Heart right ventricle (tissue), 16 donors: ENCODE measurements around the gene C6orf89. TPM values are rescaled to one million over a fixed set of nuclear protein-coding genes. Genes with fewer than 3 reads are reported as not detected.

Experiments
- ATAC-seq, 8 donors: fragments of 200-7000 bp; cut with Tn5 transposase; one replicate each; pipeline ENCODE4 v1.9.1; 2020; ENCODE audit warnings: mild to moderate bottlenecking in 8 of 8, moderate library complexity in 8 of 8, moderate number of reproducible peaks in 1 of 8
- DNase-seq, 2 donors: peaks; one replicate each; pipeline ENCODE4 v3.0.0-alpha.2; 2020
- H3K27ac ChIP-seq, 10 donors: fragments of 200-600 bp; sonication (generic) in 2 of 10; one replicate each; pipeline versions ENCODE4 v1.5.0 to v1.8.0; 2020 to 2022; ENCODE audit warnings: mild to moderate bottlenecking in 3 of 10
- H3K27me3 ChIP-seq, 7 donors: fragments of 200-600 bp; one replicate each; pipeline ENCODE4 v1.8.0; 2021 to 2022; ENCODE audit warnings: mild to moderate bottlenecking in 2 of 7
- H3K36me3 ChIP-seq, 9 donors: fragments of 200-600 bp; sonication (generic) in 1 of 9; one replicate each; pipeline versions ENCODE4 v1.5.0 to v1.8.0; 2020 to 2022; ENCODE audit warnings: mild to moderate bottlenecking in 2 of 9
- H3K4me1 ChIP-seq, 9 donors: fragments of 200-600 bp; sonication (generic) in 1 of 9; one replicate each; pipeline versions ENCODE4 v1.5.0 to v1.8.0; 2020 to 2022; ENCODE audit warnings: mild to moderate bottlenecking in 4 of 9
- H3K4me3 ChIP-seq, 10 donors: fragments of 200-600 bp; sonication (generic) in 2 of 10; one replicate each; pipeline versions ENCODE4 v1.5.0 to v1.8.0; 2020 to 2022; ENCODE audit warnings: mild to moderate bottlenecking in 7 of 10, moderate library complexity in 2 of 10
- H3K9me3 ChIP-seq, 11 donors: fragments of 200-600 bp in 10 of 11; sonication (generic) in 2 of 11; one replicate each; pipeline versions ENCODE4 v1.5.0 to v1.8.0; 2013 to 2022; ENCODE audit warnings: mild to moderate bottlenecking in 2 of 11, control low read depth in 1 of 11, moderate library complexity in 1 of 11
- CTCF ChIP-seq, 9 donors: fragments of 200-600 bp; sonication (generic) in 2 of 9; IDR thresholded peaks; one replicate each; pipeline versions ENCODE4 v1.5.0 to v1.8.0; 2021 to 2022; ENCODE audit warnings: antibody characterized with exemption in 9 of 9, mild to moderate bottlenecking in 5 of 9, moderate library complexity in 1 of 9
- WGBS, 2 donors: extraction: QIAGEN DNeasy Blood & Tissue Kit; methylation state at CpG; one replicate each; pipeline ENCODE4 v1.1.7; 2013; ENCODE audit warnings: inconsistent platforms in 1 of 2; 5-methylcytosine and 5-hydroxymethylcytosine counted together
- intact Hi-C, 10 donors: fragments of 100-400 bp; cut with DNase I; formaldehyde crosslinking; loops; one replicate each; pipeline versions ENCODE4 v1.11.1 to v1.14.2; 2022
- polyA plus RNA-seq, 2 donors: library from polyadenylated mRNA; stranded (reverse); fragments of 200-250 nt; gene quantifications; one replicate each; pipeline ENCODE4 v1.2.3, GENCODE V29; 2013
- total RNA-seq, 10 donors: library from RNA; stranded (reverse); fragmentation: NEBNext Ultra II Directional in 3 of 10; extraction: Animal tissue kit (Norgen Biotek cat#: 25700) in 3 of 10; gene quantifications; one replicate each; pipeline versions ENCODE4 v1.2.1 to v1.2.4, GENCODE V29; 2021 to 2023
- donor health status: Arrhythmogenic right ventricular cardiomyopathy.
- donor health status: ischemic (EF 13 %, LVEDD 7.1; RV severe dilation, severe dysfunction).
- donor health status: healthy with polysubstance abuse.
- donor health status: DM: no; HTN: yes; CAD: no.
- donor health status: DM: no; HTN: no; CAD: no.
- donor health status: ischemic (EF 25% LVEDD 6.9; RV normal size, moderate dysfunction).
- donor health status: ischemic (EF 25% LVEDD 5.7; RV mildly dilated, moderate dysfunction).
- donor health status: healthy.
- donor health status: DM: yes; HTN: yes; CAD: no.
- donor health status: Ischemic cardiomyopathy.
- donor health status: ischemic (EF 35%, LVEDD 5.7; RV mildly dilated, moderate dysfunction).
- donor health status: nonischemic (EF 11% LVEDD 7.7; RV severe dilation, severe dysfunction).
- donor health status: DM: yes; HTN: yes; CAD: no.
- donor health status: PGD.
- donor health status: ischemic (EF 29% LVEDD 5.4; RV normal size, mild dysfunction).
- donor health status: nonischemic (EF 23%, LVEDD 6.1; RV moderate dilation, normal function).

The C6orf89 gene
- total and polyA plus RNA-seq, 12 donors = 22.5 to 104 (median 72.9) TPM

GRCh38 chr6:36844232-36845170, 41.3 kb upstream of the C6orf89 start:
- peak in 6 of 8 donors; percentile 34 to 70 (median 62) for ATAC-seq
- Histone ChIP-seq H3K9me3 (no peaks in the 10 kb centered on the region), H3K27ac (peak overlapping the region; percentile 18 to 86 (median 80)), H3K27me3 (peaks cover 0 to 17% (median 0%) of the 10 kb centered on the region in 7 donors), H3K36me3 (no peaks in the 10 kb centered on the region), H3K4me3 (peak overlapping the region in 3 of 10 donors; percentile 23 to 45 (median 26)), H3K4me1 (peaks cover 2 to 69% (median 36%) of the 10 kb centered on the region in 9 donors)
- intact Hi-C loops = loop anchor here in 1 of 10 donors (5.0 kb wide), 1 partner anchor 128 kb away; no protein-coding TSS in a partner anchor
- no peak for TF ChIP-seq CTCF (IDR thresholded peaks at IDR 0.05)
- 36 to 58% methylated on average over 19 of the region's 19 CpGs for WGBS, 2 donors
- DNase-seq = peak in 1 of 2 donors; percentile 68

- intact Hi-C loops = no loop called here
- 95 to 96% methylated on average over 4 of the region's 4 CpGs for WGBS, 2 donors
Observed at GRCh38 chr6:36845233-36845632, 40.5 kb upstream of the C6orf89 start.

GRCh38 chr6:36847152-36847551, 38.6 kb upstream of the C6orf89 start:
- TF ChIP-seq CTCF (IDR thresholded peaks at IDR 0.05) = no peak
- WGBS, 2 donors = 95 to 97% methylated on average over 4 of the region's 4 CpGs
- ATAC-seq (no peak), DNase-seq (no peak)
- H3K4me3 ChIP-seq = no peak overlapping the region
- peak overlapping the region in 8 of 10 donors; percentile 21 to 86 (median 82) for H3K27ac ChIP-seq
- H3K9me3 ChIP-seq = peaks cover 0 to 6% (median 0%) of the 10 kb centered on the region in 11 donors
- H3K4me1 ChIP-seq = peaks cover 0 to 74% (median 43%) of the 10 kb centered on the region in 9 donors
- intact Hi-C loops = no loop called here
- H3K36me3 ChIP-seq = no peaks in the 10 kb centered on the region
- no peaks in the 10 kb centered on the region for H3K27me3 ChIP-seq

More at GRCh38 chr6:36845233-36845632, 40.5 kb upstream of the C6orf89 start:
- Histone ChIP-seq H3K9me3 (no peaks in the 10 kb centered on the region), H3K4me3 (no peak overlapping the region), H3K27ac (peak overlapping the region in 9 of 10 donors; percentile 35 to 86 (median 80)), H3K4me1 (peaks cover under 1 to 73% (median 40%) of the 10 kb centered on the region in 9 donors), H3K36me3 (no peaks in the 10 kb centered on the region), H3K27me3 (peaks cover 0 to 11% (median 0%) of the 10 kb centered on the region in 7 donors)
- no peak for TF ChIP-seq CTCF (IDR thresholded peaks at IDR 0.05)
- ATAC-seq (peak in 1 of 8 donors; percentile 3), DNase-seq (no peak)

- Histone ChIP-seq H3K4me1 (peaks cover 0 to 77% (median 49%) of the 10 kb centered on the region in 9 donors), H3K27me3 (no peaks in the 10 kb centered on the region), H3K36me3 (no peaks in the 10 kb centered on the region), H3K27ac (peak overlapping the region; percentile 74 to 89 (median 84)), H3K4me3 (no peak overlapping the region), H3K9me3 (peaks cover 0 to 6% (median 0%) of the 10 kb centered on the region in 11 donors)
- intact Hi-C loops = loop anchor here in 1 of 10 donors (2.0 kb wide), 1 partner anchor 79 kb away; no protein-coding TSS in a partner anchor
- ATAC-seq (no peak), DNase-seq (no peak)
- no peak for TF ChIP-seq CTCF (IDR thresholded peaks at IDR 0.05)
- 89 to 93% methylated on average over 6 of the region's 6 CpGs for WGBS, 2 donors
Observed at GRCh38 chr6:36847991-36848390, 37.8 kb upstream of the C6orf89 start.
